Glomerular visceral epithelial cell (primary cell): ENCODE measurements around the gene FAM32A.

Experiments
- DNase-seq: peaks from one replicate; pipeline ENCODE4 v3.0.0-alpha.2; 2016; ENCODE audit errors: extremely low spot score

The FAM32A gene

DNA sequence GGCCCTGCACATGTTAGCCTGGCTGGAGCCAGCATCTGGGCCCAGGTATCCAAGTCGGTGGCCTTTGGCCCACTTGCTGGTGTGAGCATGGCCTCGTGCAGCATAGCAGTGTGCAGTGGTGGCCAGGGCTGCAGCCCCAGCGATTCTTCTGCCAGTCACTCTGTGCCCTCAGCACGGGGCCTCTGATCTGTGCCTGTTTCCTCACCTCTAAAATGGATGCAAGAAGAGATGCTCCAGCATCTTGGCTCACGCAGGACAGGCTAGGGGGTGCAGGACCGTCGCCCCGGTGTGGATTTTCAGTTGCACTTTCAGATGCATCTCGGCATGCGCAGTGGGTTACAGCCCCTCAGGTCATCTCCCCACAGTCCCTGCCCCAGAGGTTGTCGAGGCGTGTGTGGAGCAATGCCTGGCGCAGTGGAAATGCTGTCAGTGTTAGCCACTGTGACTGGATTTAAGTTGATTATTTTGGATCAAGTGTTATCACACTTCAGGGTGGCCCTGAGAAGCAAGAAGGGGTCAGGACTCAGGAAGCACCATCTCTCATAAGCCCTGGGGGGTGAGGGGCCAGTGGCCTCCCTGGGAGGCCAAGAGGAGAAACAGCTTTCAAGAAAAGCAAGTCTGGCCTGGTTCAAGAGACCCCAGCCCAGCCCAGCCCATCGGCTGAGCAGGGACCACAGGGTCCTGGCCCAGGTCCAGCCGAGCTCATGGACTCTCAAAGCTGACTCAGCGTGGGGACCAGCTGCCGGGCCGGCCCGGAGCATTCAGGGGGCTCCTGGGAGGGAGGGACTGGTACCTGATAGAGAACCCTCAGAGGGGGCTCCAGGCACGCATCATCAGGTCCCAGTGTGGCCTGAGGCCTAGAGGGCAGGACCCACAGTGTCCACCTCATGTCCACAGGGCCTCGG is 40.3 kb downstream of the FAM32A start:
- no peak for DNase-seq

DNA sequence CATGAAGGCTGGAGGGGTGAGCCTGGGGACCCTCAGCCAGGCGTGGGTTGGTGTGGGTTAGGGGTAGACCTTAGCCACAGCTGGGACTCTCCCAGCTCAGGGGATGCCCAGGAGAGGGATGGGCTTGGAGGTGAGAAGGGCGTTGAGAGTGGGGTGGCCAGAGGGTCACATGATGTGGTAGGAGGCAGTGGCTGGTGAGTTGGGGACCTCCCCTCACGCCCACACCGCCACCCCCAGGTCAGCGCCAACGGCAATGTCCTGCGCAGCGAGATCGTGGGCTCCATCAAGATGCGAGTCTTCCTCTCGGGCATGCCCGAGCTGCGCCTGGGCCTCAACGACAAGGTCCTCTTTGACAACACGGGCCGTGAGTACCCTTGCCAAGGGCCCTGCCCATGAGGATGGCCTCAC is 41.0 kb downstream of the FAM32A start:
- no peak for DNase-seq

- no peak for DNase-seq
Observed at GRCh38 chr19:16226878-16227836, 41.9 kb downstream of the FAM32A start.

DNA sequence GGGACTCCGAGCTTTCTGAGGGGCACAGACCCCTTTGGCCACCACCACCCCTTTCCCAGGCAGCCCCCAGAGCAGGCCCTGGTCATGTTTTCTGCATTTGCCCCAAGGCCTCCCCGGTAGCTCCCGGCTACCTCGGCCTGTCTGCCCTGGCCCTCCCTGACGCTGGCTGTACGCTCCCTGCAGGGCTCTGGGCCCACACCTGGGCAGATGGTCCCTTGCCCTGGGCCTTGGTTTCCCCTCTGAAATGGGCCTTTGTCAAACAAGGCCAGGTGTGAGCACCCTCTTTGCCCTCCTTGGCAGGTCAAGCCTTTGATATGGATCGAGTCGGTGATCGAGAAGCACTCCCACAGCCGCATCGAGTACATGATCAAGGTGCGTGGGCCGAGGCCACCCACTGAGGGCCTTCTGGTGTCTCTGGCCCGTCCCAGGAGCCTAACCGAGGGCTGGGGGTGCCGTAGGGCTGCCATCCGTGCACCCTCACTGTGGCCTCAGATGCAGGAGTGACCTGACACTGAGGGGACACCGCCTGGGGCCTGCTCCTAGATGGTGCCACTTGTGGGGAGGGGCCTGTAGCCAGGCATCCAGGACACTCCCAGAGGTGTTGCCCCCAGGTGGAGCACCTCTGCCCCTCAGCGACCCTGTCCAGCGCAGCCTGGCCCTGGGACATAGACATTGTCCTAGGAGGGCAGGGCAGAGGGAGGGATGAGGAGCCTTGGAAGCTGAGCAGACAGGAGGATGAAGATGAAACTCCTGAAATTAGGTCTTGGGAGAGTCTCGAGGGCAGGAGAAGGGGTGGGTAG is 42.8 kb downstream of the FAM32A start:
- no peak for DNase-seq

DNA sequence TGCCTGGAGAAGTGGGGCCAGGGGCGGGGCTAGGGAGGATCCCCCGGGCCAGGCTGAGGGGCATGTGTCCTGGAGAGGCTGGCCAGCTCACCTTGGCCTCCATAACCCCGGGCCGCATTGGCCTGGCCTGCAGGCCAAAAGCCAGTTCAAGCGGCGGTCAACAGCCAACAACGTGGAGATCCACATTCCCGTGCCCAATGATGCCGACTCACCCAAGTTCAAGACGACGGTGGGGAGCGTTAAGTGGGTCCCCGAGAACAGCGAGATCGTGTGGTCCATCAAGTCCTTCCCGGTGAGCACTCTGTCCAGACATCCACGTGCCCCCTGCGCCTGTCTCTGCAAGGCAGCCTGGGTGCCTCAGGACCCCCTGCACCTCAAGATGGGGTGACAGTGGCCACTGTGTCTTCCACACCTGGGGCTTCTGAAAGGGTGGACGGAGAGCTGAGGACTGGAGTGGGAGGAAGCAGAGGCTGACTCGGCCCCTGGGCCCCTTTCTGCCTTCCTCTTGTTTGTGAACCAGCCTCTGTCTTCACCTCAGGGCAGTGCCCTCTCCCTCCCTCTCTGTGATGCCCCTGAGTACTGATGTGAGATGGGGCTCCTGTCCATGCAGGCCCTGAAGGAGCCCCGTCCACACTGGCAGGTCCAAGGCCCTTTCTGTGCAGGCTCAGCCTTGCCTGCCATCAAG is 43.6 kb downstream of the FAM32A start:
- DNase-seq = no peak

DNA sequence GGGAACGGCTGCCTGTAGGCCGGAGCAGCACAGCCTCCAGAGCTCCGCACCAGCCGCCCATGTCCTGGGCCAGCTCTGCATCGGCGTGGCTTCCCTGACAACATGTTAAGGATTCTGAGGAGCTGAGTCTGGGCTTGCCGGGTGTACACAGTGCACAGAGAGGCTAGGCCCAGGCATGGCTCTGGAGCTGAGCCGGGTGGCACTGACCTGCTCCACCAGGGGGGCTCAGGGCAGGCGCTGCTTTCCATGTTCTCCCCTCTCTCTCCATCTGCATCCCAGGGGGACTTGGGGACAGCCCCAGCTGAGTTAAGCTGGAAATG is 44.1 kb downstream of the FAM32A start:
- no peak for DNase-seq

DNA sequence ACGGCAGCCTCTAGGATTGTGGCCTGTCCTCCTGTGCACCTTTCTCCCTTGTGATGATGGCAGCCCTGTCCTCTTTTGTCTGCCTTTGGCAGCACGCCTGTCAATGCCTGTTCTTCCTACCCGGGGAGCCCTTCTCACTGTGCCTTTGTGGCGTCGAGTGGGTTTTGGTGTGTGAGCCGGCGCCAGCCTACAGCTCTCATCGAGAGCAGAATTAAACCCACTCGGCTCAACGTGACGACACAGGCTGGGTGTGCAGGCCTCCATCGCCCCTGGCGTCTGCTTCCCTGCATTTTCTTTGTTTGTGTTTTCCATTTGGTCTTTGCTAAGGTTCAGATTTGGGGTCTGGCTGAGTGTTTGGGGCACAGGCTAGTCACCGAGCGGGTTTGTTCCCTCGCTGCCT is 46.9 kb downstream of the FAM32A start:
- no peak for DNase-seq

DNA sequence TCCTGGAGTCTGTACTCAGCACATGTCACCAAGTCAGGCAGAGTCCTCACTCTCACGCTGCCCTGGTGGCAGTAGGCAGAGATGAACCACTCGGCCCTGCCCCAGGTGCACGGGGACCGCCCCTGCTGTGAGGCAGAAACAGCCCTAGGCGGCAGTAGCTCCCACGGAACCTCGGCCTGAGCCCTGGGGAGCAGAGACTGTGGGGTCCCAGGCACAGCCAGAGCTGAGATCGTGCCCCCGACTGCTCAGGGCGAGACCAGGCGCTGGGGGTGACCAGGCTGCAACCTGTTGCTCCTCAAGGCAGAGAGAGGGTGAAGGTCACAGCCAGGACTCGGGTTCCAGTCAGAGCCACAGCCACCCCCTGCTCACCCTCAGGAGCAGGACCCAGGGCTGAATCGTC is 47.4 kb downstream of the FAM32A start:
- DNase-seq = no peak

DNA sequence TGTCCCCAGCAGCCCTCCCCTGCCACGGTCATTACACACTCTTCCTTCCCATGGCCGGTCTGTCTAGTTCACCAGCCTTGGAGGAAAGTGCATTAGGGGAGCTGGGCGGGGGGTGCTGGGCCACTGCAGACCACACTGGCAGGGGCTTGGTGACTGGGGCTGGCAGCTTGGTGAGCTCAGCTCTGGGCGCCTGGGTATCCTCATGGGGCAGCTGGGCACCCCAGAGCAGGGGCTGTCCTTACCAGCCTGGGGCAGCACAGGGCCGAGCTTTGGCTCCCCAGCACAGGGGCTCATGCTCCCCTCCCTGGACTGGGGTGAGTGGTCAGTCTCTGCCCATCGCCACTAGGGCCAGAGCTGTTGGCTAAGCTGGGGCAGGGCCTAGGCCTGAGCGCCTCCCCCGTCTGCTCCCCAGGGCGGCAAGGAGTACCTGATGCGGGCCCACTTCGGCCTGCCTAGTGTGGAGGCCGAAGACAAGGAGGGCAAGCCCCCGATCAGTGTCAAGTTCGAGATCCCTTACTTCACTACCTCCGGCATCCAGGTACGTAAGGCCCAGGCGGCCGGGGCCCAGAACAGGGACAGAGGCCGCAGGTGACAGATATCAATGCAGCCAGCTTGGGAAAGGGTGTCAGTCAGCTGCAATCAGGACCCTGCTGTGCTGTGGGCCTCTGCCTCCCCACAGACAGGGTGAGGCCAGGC is 48.0 kb downstream of the FAM32A start:
- no peak for DNase-seq

- no peak for DNase-seq
Observed at GRCh38 chr19:16233836-16234551, 48.8 kb downstream of the FAM32A start.

DNA sequence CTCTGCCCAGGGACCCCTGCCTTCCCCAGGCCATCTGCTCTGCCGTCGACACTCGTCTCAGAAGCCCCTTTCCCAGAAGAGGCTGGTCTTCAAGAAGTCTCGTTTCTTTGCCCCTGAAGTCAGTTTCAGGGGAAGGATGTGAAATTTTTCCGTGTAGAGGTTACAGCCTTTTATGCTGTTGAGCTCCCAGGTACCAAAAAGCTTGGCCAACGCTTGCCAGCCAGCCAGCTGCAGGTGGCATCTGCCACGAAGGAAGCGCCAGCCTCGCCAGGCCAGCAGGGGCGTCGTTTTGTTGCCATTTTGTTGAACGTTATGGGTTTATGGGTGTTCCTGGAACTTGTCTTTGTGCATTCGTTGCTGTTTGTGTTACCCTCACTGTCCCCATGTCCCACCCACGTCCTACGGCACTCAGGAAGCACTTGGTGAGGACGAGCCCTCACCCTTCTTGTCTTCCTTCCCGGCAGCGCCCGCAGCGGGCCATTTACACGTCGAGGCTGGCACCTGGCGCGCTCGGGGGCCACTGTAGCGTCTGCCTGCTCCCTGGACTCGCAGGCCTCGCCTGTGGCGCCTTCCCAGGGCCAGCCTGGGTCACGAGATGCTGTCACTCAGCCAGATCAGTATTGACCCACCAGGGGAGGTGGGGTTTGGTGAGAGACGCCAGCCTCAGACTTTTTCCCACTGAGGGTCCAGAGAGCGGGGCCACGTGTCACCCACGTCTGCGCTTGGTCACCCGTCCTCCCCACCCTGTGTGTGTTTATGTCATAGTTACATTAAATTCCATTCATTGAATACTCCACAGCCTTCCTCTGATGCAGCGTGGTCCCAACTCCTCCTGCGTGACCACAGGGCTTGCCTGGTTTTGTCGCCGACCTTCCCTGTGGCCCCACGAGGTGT is 49.6 kb downstream of the FAM32A start:
- no peak for DNase-seq

GRCh38 chr19:16235811-16236652 is 50.8 kb downstream of the FAM32A start:
- no peak for DNase-seq
